GM18502 (cell line): Measurements from ENCODE around the gene ST8SIA1.
"Not testable (repeated sequence)": the region's sequence is repeated elsewhere in the genome, so short reads cannot be mapped to it uniquely, and the experiment has no call there.

Source experiments
- ATAC-seq: cut with Tn5 transposase; IDR thresholded peaks from one replicate; pipeline ENCODE4 v1.9.1; 2021; ENCODE audit warnings: mild to moderate bottlenecking; ENCODE audit not compliant: unreplicated experiment, poor library complexity

The ST8SIA1 gene

GRCh38 chr12:22334410-22335100, at the start of gene ST8SIA1:
Gene ST8SIA1, minus strand, starts transcription at chr12:22334707. Its CDS starts 475 bp downstream, at chr12:22334232.
- peak; percentile 13 for ATAC-seq

GRCh38 chr12:22380031-22380430, 45.5 kb upstream of the ST8SIA1 start:
- no peak for ATAC-seq

GRCh38 chr12:22377731-22378496, 43.4 kb upstream of the ST8SIA1 start:
- ATAC-seq, result no peak

GRCh38 chr12:22376596-22377150, 42.2 kb upstream of the ST8SIA1 start:
- not testable (repeated sequence) for ATAC-seq

- peak; percentile 76 for ATAC-seq
These were observed 40.0 kb upstream of the ST8SIA1 start for GRCh38 chr12:22374508-22374907.

GRCh38 chr12:22372277-22372837, 37.9 kb upstream of the ST8SIA1 start:
- no peak for ATAC-seq

GRCh38 chr12:22366181-22366580, 31.7 kb upstream of the ST8SIA1 start:
- ATAC-seq, result no peak

GRCh38 chr12:22361785-22362184, 27.3 kb upstream of the ST8SIA1 start:
- no peak for ATAC-seq

- no peak for ATAC-seq
These were observed 26.3 kb upstream of the ST8SIA1 start for GRCh38 chr12:22360774-22361173.

- no peak for ATAC-seq
These were observed 23.0 kb upstream of the ST8SIA1 start for GRCh38 chr12:22357531-22357930.

GRCh38 chr12:22356231-22356630, 21.7 kb upstream of the ST8SIA1 start:
- no peak for ATAC-seq

- ATAC-seq, result no peak
These were observed 20.6 kb upstream of the ST8SIA1 start for GRCh38 chr12:22355011-22355580.

GRCh38 chr12:22353615-22354325, 19.3 kb upstream of the ST8SIA1 start:
- ATAC-seq, result no peak

- no peak for ATAC-seq
These were observed 16.4 kb upstream of the ST8SIA1 start for GRCh38 chr12:22350886-22351285.

- ATAC-seq, result no peak
These were observed 13.7 kb upstream of the ST8SIA1 start for GRCh38 chr12:22348208-22348607.

- ATAC-seq, result no peak
These were observed 5.6 kb upstream of the ST8SIA1 start for GRCh38 chr12:22340143-22340542.

GRCh38 chr12:22339691-22340090, 5.2 kb upstream of the ST8SIA1 start:
- ATAC-seq, result no peak

- peak; percentile 27 for ATAC-seq
These were observed 1.3 kb upstream of the ST8SIA1 start for GRCh38 chr12:22335794-22336166.

GRCh38 chr12:22333713-22334409, 646 bp downstream of the ST8SIA1 start:
- no peak for ATAC-seq
